Measurements from ENCODE around the gene ATP5F1E. TPM values are rescaled to one million over a fixed set of nuclear protein-coding genes. Genes with fewer than 3 reads are reported as not detected.
A peak's percentile ranks its signal among the peaks of the same experiment; 100 is the strongest.
"Not testable (repeated sequence)": the region's sequence is repeated elsewhere in the genome, so short reads cannot be mapped to it uniquely, and the experiment has no call there.

Gene ATP5F1E
- total RNA-seq, 1 donor from 2014 or later: 94.4 TPM

DNA sequence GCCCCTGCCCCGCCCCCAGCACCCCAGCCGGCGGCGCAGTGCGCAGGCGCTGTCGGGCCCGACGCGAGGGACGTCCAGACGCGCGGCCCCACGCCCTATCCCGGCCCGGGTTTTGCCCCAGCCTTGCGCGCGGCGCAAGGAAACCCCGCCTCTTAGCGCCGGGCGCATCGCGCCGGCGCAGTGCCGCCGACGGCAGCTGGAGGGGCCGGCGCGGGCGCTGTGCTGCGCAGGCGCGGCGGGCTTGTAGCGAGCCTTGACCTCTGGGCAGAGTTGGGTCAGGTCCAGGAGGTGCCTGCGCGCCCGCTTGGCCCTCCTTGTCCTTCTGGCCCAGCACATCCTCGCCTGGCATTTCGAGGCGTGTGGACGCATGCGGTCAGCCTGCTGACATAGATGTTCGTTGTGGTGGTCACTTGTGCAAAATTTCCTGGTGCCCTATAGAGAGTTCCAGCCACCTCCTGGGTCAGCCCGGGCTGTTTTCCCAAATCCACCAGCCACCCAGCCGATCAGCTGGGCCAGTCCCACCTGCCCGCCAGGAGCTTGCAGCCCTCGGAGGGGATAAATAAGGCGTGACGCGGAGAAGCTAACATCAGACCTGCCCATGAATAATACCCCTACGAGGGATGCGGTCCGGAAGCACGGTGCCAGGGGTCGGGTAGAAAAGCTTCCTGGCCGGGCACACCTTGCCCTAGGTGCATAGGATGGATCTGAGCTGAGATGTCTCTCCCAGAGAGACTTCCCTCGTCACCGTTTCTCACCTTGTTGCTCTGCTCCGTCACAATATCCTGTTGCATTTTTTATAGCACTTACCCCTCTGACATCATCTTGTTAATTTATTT, 10.9 kb upstream of the ATP5F1E start:
- Mint-ChIP-seq H3K27me3 (ENCODE audit: low read depth, unreplicated experiment) (no peaks in the 10 kb centered on the region), H3K27ac (ENCODE audit: unreplicated experiment) (no peak overlapping the region), H3K36me3 (ENCODE audit: low read depth, unreplicated experiment) (peaks cover 6% of the 10 kb centered on the region), H3K4me3 (ENCODE audit: unreplicated experiment) (peak overlapping the region; percentile 89), H3K4me1 (ENCODE audit: low read depth, unreplicated experiment) (peaks cover 26% of the 10 kb centered on the region), H3K9me3 (ENCODE audit: unreplicated experiment) (peaks cover 2% of the 10 kb centered on the region)
- peak overlapping the region; percentile 99 for H2AFZ ChIP-seq (ENCODE audit: low read depth, low read length)
- H3K9me3 ChIP-seq (ENCODE audit: insufficient read depth, low read depth, low read length): no peaks in the 10 kb centered on the region
- no peak overlapping the region for H3K27ac ChIP-seq (ENCODE audit: low read depth, low read length)
- peaks cover 16% of the 10 kb centered on the region for H4K20me1 ChIP-seq (ENCODE audit: insufficient read depth, low read length)
- peak overlapping the region; percentile 81 for H3K9ac ChIP-seq (ENCODE audit: low read length)
- FAIRE-seq: no peak
- H3K79me2 ChIP-seq (ENCODE audit: insufficient read depth, low read length): peaks cover 46% of the 10 kb centered on the region
- peak overlapping the region; percentile 83 for H3K4me3 ChIP-seq (ENCODE audit: insufficient read depth, low read depth, low read length)
- no peak for TF ChIP-seq CTCF (IDR thresholded peaks at IDR 0.05; ENCODE audit: insufficient read depth, low read depth, low read length)
- DNase-seq (ENCODE audit: low read depth): peak; percentile 65
- H3K27me3 ChIP-seq (ENCODE audit: insufficient read depth, low read length): no peaks in the 10 kb centered on the region
- H3K4me1 ChIP-seq (ENCODE audit: insufficient read depth, low read length): no peaks in the 10 kb centered on the region
- H3K36me3 ChIP-seq (ENCODE audit: insufficient read depth, low read length): peaks cover 2% of the 10 kb centered on the region
- peak overlapping the region; percentile 92 for H3K4me2 ChIP-seq (ENCODE audit: low read length)

GRCh38 chr20:59042151-59042795, 10.1 kb upstream of the ATP5F1E start, which contains the start of gene PRELID3B:
Gene PRELID3B (minus strand): TSS chr20:59042786. CDS start chr20:59042730, 56 bp downstream.
- peak within 1 kb of the TSS; percentile 21 for H3K27ac Mint-ChIP-seq (ENCODE audit: unreplicated experiment)
- peaks cover 22% of the 10 kb centered on the region for H3K4me1 Mint-ChIP-seq (ENCODE audit: low read depth, unreplicated experiment)
- H3K9me3 Mint-ChIP-seq (ENCODE audit: unreplicated experiment): no peaks in the 10 kb centered on the region
- Histone ChIP-seq H2AFZ (ENCODE audit: low read depth, low read length) (peak within 1 kb of the TSS; percentile 99), H3K4me1 (ENCODE audit: insufficient read depth, low read length) (no peaks in the 10 kb centered on the region), H4K20me1 (ENCODE audit: insufficient read depth, low read length) (peaks cover 16% of the 10 kb centered on the region), H3K4me2 (ENCODE audit: low read length) (peak within 1 kb of the TSS; percentile 92), H3K4me3 (ENCODE audit: insufficient read depth, low read depth, low read length) (peak within 1 kb of the TSS; percentile 83), H3K36me3 (ENCODE audit: insufficient read depth, low read length) (peaks cover 9% of the 10 kb centered on the region), H3K27me3 (ENCODE audit: insufficient read depth, low read length) (no peaks in the 10 kb centered on the region), H3K9ac (ENCODE audit: low read length) (peak within 1 kb of the TSS; percentile 81), H3K79me2 (ENCODE audit: insufficient read depth, low read length) (peaks cover 53% of the 10 kb centered on the region), H3K27ac (ENCODE audit: low read depth, low read length) (peak within 1 kb of the TSS; percentile 31), H3K9me3 (ENCODE audit: insufficient read depth, low read depth, low read length) (no peaks in the 10 kb centered on the region)
- DNase-seq (ENCODE audit: low read depth) (no peak), FAIRE-seq (no peak)
- TF ChIP-seq EZH2 (IDR thresholded peaks at IDR 0.05; ENCODE audit: insufficient read depth, low read length) (no peak), CTCF (IDR thresholded peaks at IDR 0.05; ENCODE audit: insufficient read depth, low read depth, low read length) (no peak)
- peaks cover 9% of the 10 kb centered on the region for H3K36me3 Mint-ChIP-seq (ENCODE audit: low read depth, unreplicated experiment)
- H3K4me3 Mint-ChIP-seq (ENCODE audit: unreplicated experiment): peak within 1 kb of the TSS; percentile 89
- no peaks in the 10 kb centered on the region for H3K27me3 Mint-ChIP-seq (ENCODE audit: low read depth, unreplicated experiment)

- not testable (repeated sequence) for H3K9ac ChIP-seq (ENCODE audit: low read length); FAIRE-seq; H3K4me1 ChIP-seq (ENCODE audit: insufficient read depth, low read length); H3K27ac Mint-ChIP-seq (ENCODE audit: unreplicated experiment); H3K9me3 Mint-ChIP-seq (ENCODE audit: unreplicated experiment); H3K27ac ChIP-seq (ENCODE audit: low read depth, low read length); H2AFZ ChIP-seq (ENCODE audit: low read depth, low read length); H3K27me3 ChIP-seq (ENCODE audit: insufficient read depth, low read length); DNase-seq (ENCODE audit: low read depth); H3K9me3 ChIP-seq (ENCODE audit: insufficient read depth, low read depth, low read length); H3K27me3 Mint-ChIP-seq (ENCODE audit: low read depth, unreplicated experiment)
- H3K4me1 Mint-ChIP-seq (ENCODE audit: low read depth, unreplicated experiment): peaks cover 22% of the 10 kb centered on the region
- H3K4me3 Mint-ChIP-seq (ENCODE audit: unreplicated experiment): peak overlapping the region; percentile 73
- H3K36me3 Mint-ChIP-seq (ENCODE audit: low read depth, unreplicated experiment): peaks cover 10% of the 10 kb centered on the region
- Histone ChIP-seq H3K4me2 (ENCODE audit: low read length) (peak overlapping the region; percentile 92), H3K79me2 (ENCODE audit: insufficient read depth, low read length) (peaks cover 59% of the 10 kb centered on the region), H3K4me3 (ENCODE audit: insufficient read depth, low read depth, low read length) (peak overlapping the region; percentile 83), H3K36me3 (ENCODE audit: insufficient read depth, low read length) (peaks cover 12% of the 10 kb centered on the region), H4K20me1 (ENCODE audit: insufficient read depth, low read length) (peaks cover 16% of the 10 kb centered on the region)
Measured at GRCh38 chr20:59041487-59041886, 9.4 kb upstream of the ATP5F1E start.

All from astrocyte (in vitro differentiated cells and primary cell).